PC-9 (cell line): ENCODE results near the gene TEAD2.

Experiments
- EZH2 ChIP-seq: fragments of 200-600 bp; sonication (generic); IDR thresholded peaks from 2 replicates; pipeline ENCODE4 v1.8.0; 2017; ENCODE audit warnings: antibody characterized with exemption, low read depth
- TF ChIP-seq, protein P1 (sequence below): fragments of 200-600 bp; sonication (generic); conservative IDR thresholded peaks from 2 replicates; pipeline ENCODE4 v1.6.1; 2017; ENCODE audit warnings: mixed run types, antibody characterized with exemption, mild to moderate bottlenecking, moderate library complexity

DNA sequence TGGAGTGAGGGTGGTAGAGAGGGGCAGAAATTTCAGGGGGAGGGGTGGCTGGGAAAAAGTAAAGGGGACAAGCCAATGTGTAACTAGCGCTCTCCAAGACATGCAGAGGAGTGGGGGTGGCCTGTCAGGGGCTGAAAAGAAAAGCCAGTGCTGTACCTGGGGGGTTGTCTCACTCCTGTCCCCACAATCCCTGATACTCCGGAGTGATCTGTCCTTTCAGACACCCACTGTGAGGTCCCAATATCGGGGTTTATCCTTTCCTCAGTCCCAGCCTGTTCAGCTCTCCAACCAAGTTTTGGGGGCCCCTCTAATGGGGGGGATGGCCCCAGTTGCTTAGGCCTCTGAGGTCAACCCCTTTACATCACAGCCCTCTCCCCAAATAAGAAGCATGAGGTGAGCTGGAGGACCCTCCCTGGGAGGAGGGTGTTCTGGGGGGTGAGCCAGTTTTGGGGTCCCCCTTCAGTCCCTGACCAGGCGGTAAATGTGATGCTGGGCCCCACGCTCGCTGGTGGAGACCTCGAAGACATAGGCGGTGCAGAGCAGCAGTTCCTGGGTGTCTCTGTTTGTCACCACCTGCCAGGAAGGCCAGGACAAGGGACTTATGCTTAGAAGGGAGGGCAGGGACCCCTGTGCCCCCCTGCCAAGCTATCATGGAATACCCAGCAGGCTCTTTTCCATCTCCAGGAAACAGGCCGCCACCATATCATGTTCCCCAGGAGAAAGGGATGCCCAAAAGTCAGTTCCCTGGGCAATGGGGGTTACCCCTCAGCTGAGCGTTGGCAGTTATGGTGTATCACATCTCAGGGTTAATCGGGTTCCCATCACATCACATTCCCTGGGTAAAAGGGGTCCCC lies 21.1 kb downstream of the TEAD2 start:
- TF ChIP-seq, protein P1, sequence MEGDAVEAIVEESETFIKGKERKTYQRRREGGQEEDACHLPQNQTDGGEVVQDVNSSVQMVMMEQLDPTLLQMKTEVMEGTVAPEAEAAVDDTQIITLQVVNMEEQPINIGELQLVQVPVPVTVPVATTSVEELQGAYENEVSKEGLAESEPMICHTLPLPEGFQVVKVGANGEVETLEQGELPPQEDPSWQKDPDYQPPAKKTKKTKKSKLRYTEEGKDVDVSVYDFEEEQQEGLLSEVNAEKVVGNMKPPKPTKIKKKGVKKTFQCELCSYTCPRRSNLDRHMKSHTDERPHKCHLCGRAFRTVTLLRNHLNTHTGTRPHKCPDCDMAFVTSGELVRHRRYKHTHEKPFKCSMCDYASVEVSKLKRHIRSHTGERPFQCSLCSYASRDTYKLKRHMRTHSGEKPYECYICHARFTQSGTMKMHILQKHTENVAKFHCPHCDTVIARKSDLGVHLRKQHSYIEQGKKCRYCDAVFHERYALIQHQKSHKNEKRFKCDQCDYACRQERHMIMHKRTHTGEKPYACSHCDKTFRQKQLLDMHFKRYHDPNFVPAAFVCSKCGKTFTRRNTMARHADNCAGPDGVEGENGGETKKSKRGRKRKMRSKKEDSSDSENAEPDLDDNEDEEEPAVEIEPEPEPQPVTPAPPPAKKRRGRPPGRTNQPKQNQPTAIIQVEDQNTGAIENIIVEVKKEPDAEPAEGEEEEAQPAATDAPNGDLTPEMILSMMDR = no peak
- TF ChIP-seq EZH2 = no peak
